Immature natural killer cell (primary cell): ENCODE results near the gene MYOZ3. TPM values are rescaled to one million over a fixed set of nuclear protein-coding genes. Genes with fewer than 3 reads are reported as not detected.

ENCODE experiments used
- DNase-seq, 3 donors: peaks; one replicate each; pipeline ENCODE4 v3.0.0; 2022; ENCODE audit warnings: mixed read lengths in 1 of 3
- H3K27ac Mint-ChIP-seq, 6 donors: one replicate each; pipeline ENCODE4 v1.8.0; 2020; ENCODE audit warnings: mixed read lengths in 6 of 6, mild to moderate bottlenecking in 5 of 6, inconsistent platforms in 4 of 6, moderate library complexity in 3 of 6
- H3K27me3 Mint-ChIP-seq, 3 donors: one replicate each; pipeline ENCODE4 v1.8.0; 2020 to 2021; ENCODE audit warnings: low read depth in 3 of 3, mild to moderate bottlenecking in 3 of 3, mixed read lengths in 3 of 3, moderate library complexity in 3 of 3, inconsistent platforms in 1 of 3
- H3K36me3 Mint-ChIP-seq, 3 donors: one replicate each; pipeline ENCODE4 v1.8.0; 2020; ENCODE audit warnings: mixed read lengths in 3 of 3, inconsistent platforms in 2 of 3, mild to moderate bottlenecking in 2 of 3
- H3K4me1 Mint-ChIP-seq, 2 donors: one replicate each; pipeline ENCODE4 v1.8.0; 2020; ENCODE audit warnings: inconsistent platforms in 2 of 2, mild to moderate bottlenecking in 2 of 2, mixed read lengths in 2 of 2, moderate library complexity in 1 of 2
- H3K4me3 Mint-ChIP-seq, 5 donors: one replicate each; pipeline ENCODE4 v1.8.0; 2020; ENCODE audit warnings: mild to moderate bottlenecking in 5 of 5, mixed read lengths in 5 of 5, inconsistent platforms in 3 of 5, moderate library complexity in 3 of 5
- H3K9me3 Mint-ChIP-seq, 6 donors: one replicate each; pipeline ENCODE4 v1.8.0; 2020; ENCODE audit warnings: mild to moderate bottlenecking in 6 of 6, mixed read lengths in 6 of 6, inconsistent platforms in 4 of 6, moderate library complexity in 3 of 6
- polyA plus RNA-seq, 3 donors: library from polyadenylated mRNA; unstranded; fragments of 300-500 nt; fragmentation: Illumina TruSeq; gene quantifications; one replicate each; pipeline ENCODE4 v1.2.3, GENCODE V29; 2021

The MYOZ3 gene, protein sequence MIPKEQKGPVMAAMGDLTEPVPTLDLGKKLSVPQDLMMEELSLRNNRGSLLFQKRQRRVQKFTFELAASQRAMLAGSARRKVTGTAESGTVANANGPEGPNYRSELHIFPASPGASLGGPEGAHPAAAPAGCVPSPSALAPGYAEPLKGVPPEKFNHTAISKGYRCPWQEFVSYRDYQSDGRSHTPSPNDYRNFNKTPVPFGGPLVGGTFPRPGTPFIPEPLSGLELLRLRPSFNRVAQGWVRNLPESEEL
- not detected for polyA plus RNA-seq

DNA sequence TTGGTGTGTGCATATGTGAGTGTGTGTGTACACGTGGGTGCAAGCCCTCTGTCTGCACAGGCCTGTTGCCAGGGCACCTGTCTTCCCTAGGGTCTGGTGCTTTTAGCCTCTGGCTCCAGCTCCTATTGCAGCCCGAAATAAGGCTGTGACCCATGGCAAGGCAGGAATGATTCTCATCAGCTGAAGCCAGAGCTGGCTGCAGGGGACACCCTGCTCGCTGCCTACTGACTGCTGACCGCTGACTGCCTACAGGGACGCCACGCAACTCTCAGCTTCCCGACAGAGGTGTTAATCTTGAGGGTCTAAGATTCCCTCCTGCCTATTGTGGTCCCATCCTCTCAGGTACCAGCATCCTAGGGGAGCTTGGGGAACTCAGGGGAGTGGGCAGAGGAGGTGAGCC, at the start of gene MYOZ3:
Gene MYOZ3, plus strand, starts transcription at position 166 of the 400 bp plus-strand sequence. CDS start 1,691 bp downstream, outside the sequence.
- Mint-ChIP-seq H3K27ac (no peak within 1 kb of the TSS), H3K36me3 (no peaks in the 10 kb centered on the region), H3K4me1 (peaks cover 1 to 8% of the 10 kb centered on the region in 2 donors), H3K9me3 (no peaks in the 10 kb centered on the region), H3K27me3 (peaks cover 4 to 7% (median 4%) of the 10 kb centered on the region in 3 donors), H3K4me3 (no peak within 1 kb of the TSS)
- no peak for DNase-seq

DNA sequence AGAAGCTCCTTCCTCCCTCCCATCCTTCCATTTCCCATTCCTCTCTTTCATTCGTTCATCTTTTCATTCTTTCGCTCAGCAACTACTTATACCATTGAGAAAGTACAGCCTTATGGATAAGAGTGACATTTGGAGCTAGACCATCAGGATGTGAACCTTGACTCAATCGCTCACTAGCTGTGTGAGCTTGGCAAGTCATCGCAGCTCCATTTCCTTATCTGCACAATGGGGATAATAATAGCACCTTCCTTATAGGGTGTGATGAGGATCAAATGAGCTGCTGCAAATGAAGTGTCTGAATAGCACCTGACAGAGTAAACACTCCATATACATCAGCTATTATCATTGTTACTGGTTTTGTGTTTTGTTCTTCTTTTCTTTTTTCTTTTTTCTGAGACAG, 48.6 kb upstream of the MYOZ3 start:
- Mint-ChIP-seq H3K9me3 (no peaks in the 10 kb centered on the region), H3K4me1 (no peaks in the 10 kb centered on the region), H3K27ac (no peak overlapping the region), H3K4me3 (no peak overlapping the region), H3K36me3 (no peaks in the 10 kb centered on the region), H3K27me3 (peaks cover 0 to 2% (median 2%) of the 10 kb centered on the region in 3 donors)
- DNase-seq, result no peak

DNA sequence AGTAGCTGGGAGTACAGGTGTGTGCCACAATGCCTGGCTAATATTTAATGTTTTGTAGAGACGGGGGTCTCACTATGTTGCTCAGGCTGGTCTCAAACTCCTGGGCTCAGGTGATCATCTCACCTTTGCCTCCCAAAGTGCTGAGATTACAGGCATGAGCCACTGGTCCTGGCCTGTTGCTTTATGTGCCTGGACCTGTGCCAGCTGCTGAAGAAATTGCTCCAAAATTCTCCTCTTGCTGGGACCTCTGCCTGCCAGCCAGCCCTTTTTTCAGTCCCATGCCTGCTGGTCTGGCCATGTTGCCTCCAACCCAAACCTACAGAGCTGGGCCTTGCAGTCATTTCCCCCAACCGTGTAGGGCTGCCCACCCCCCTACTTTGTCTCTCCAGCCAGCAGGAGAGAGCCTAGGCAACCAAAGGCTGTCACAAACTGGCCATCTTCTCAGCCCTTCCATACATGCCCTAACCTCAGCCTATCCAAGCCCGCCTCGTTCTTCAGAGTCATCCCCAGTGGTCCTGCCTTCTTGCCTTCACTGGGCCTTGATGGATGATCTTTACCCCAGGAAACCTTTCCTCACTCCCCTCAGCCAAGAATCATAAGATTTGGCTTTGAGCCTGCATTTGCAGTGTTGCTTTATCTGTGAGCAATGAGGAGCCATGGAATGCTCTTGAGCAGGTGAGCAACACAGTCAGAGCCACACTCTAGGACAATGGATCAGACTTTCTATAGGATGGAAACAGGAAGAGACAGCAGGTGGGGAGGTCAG, 48.0 kb upstream of the MYOZ3 start:
- DNase-seq, result no peak
- Mint-ChIP-seq H3K4me3 (no peak overlapping the region), H3K36me3 (no peaks in the 10 kb centered on the region)

DNA sequence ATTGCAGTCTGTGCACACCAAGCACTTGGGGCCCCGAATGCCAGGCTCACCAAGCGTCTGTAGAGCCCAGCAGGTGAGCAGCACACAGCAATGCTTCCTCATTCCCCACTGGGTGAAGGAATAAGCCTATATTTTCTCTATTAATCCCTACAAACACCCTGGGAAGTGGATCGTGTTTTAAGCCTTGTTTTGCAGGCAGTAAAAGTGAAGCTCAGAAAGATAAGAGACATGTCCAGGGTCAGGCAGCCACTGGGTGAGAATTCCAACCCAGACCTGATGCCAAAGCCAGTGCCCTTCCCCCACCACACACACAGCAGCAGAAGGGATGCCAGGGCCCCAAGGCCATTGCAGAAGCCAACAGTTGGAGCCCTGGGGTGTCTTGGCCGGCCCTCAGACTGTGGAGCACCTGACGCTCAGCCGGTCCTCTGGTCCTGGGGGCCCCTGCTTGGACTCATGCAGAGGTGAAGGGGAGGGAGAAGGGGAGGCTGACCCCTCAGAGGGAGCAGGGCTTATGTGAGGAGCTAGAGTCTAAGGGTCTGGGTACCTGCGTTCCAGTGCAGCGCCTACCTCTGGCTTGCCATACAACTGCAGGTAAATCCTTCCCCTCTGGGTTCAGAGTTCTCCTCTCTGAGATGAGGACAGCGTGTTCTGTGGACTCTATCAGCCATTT, 46.9 kb upstream of the MYOZ3 start:
- DNase-seq, result no peak
- Mint-ChIP-seq H3K4me1 (no peaks in the 10 kb centered on the region), H3K4me3 (no peak overlapping the region), H3K27ac (no peak overlapping the region), H3K36me3 (no peaks in the 10 kb centered on the region), H3K9me3 (no peaks in the 10 kb centered on the region), H3K27me3 (peaks cover 0 to 2% (median 2%) of the 10 kb centered on the region in 3 donors)

More for the DNA sequence above, 48.0 kb upstream of the MYOZ3 start:
- Mint-ChIP-seq H3K9me3 (no peaks in the 10 kb centered on the region), H3K27ac (no peak overlapping the region), H3K27me3 (peaks cover 0 to 2% (median 2%) of the 10 kb centered on the region in 3 donors), H3K4me1 (no peaks in the 10 kb centered on the region)

DNA sequence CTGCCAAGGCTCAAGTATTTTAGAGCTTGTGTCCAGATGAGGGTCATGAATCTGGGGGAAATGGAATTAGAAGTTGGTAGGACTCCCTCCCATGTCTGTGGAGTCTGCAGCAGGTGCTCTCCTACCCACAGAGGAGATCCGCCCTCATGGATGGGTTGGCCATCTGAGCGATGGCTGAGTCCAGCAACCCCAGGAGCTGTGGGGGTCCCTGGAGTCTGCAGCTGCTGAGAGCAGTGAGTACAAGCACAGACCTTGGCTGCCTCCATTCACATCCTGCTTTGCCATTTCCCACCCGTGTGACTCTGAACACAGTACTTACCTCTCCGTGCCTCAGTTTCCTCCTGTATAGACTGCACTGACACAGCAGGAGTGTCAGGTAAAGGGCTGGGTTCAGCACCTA, 46.4 kb upstream of the MYOZ3 start:
- Mint-ChIP-seq H3K27me3 (peaks cover 1 to 2% (median 2%) of the 10 kb centered on the region in 3 donors), H3K4me1 (no peaks in the 10 kb centered on the region), H3K36me3 (no peaks in the 10 kb centered on the region), H3K4me3 (no peak overlapping the region), H3K27ac (no peak overlapping the region), H3K9me3 (no peaks in the 10 kb centered on the region)
- no peak for DNase-seq

DNA sequence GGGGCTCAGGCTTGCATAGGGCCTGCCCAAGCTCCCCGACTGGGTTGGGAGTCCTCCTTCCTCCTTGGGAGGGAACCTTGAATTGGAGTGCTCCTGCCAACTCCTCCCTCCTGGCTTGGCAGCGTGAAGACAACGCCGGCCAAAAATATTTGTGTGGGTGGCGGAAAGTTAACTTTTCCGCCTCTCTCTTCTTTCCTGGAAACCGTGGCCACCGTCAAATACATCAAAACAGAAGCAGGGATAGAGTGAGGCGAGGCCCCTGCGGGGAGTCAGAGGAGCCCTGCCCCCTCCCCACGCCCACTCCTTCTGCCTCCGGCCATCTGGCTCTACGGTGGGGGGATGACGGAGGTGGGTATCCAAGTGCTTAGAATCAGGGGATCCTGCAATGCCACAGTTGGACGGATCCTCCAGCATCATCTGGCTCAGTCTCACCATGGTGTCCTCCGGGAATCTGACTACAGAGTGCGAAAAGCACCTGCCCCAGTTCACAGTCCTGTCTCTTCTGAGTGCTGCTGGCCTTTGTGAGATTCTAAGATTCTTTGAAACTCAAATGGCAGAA, 45.8 kb upstream of the MYOZ3 start:
- H3K9me3 Mint-ChIP-seq, result no peaks in the 10 kb centered on the region
- peaks cover 1 to 2% (median 2%) of the 10 kb centered on the region in 3 donors for H3K27me3 Mint-ChIP-seq
- no peaks in the 10 kb centered on the region for H3K4me1 Mint-ChIP-seq
- H3K36me3 Mint-ChIP-seq, result no peaks in the 10 kb centered on the region
- no peak for DNase-seq
- H3K27ac Mint-ChIP-seq, result no peak overlapping the region
- no peak overlapping the region for H3K4me3 Mint-ChIP-seq

DNA sequence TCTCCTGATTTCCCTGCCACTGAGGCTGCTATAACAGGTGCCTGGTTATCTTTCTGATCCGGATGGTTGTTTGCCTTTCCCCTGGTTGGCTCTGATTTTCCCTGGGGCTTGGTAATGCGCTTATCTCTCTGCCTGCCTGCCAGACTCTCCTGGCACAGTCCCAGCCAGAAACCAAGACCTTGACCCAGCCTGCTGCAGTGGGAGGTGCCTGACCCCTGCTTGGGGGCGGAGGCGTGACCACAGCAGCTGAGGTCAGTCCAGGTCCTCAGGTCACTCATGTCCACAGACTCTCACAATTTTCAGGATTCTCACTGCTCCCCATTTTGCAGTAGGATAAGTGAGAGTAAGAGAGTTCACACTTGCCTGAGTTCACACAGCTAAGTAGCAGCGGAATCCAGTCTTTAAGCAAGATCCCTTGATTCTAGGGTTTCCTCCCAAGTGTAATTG, 45.0 kb upstream of the MYOZ3 start:
- H3K27ac Mint-ChIP-seq, result no peak overlapping the region
- H3K27me3 Mint-ChIP-seq, result peaks cover 1 to 2% (median 2%) of the 10 kb centered on the region in 3 donors
- no peak for DNase-seq

DNA sequence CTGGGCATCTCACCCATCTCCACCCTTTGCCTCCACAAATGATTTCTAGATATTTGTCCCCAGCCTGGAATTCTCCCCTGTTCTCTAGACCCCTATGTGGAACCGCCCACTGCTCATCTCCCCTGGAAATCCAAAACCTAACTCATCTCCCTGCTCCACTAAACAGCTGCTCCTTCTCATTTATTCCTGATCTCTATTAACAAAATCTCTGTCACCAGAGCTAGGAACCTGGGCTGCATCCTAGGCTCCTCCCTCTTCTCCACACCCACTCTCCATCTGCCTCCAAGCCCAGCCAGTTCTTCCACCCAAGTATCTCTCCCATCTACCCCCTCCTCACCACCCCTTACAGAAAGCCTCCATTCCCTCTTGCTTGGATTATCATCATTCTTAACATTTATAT, 44.5 kb upstream of the MYOZ3 start:
- H3K36me3 Mint-ChIP-seq, result no peaks in the 10 kb centered on the region
- no peak for DNase-seq
- no peak overlapping the region for H3K27ac Mint-ChIP-seq
- no peaks in the 10 kb centered on the region for H3K9me3 Mint-ChIP-seq
- H3K27me3 Mint-ChIP-seq, result peaks cover 1 to 2% (median 2%) of the 10 kb centered on the region in 3 donors
- no peaks in the 10 kb centered on the region for H3K4me1 Mint-ChIP-seq
- no peak overlapping the region for H3K4me3 Mint-ChIP-seq

More for the DNA sequence above, 45.0 kb upstream of the MYOZ3 start:
- Mint-ChIP-seq H3K4me1 (no peaks in the 10 kb centered on the region), H3K9me3 (no peaks in the 10 kb centered on the region), H3K4me3 (no peak overlapping the region), H3K36me3 (no peaks in the 10 kb centered on the region)

DNA sequence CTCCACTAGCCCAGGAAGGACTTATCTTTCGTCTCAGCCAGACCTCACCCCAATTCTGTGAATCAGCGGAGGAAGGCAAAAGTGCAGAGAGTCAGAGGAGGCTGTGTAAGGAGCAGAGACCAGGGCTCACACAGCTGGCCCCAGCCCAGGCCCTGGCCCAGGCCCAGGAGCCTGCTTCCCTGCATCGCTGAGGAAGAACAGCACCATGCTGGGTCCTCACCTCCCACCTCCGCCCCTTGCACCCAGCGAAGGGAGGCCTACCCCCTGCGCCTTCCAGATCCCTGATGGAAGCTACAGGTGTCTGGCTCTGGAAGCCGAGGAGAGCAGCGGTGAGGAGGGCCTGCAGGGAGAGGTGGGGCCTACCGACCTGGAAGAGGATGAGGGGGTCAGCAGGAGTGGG, 42.9 kb upstream of the MYOZ3 start:
- H3K4me1 Mint-ChIP-seq, result no peaks in the 10 kb centered on the region
- peaks cover 2 to 7% (median 3%) of the 10 kb centered on the region in 3 donors for H3K27me3 Mint-ChIP-seq
- DNase-seq, result no peak
- no peak overlapping the region for H3K4me3 Mint-ChIP-seq
- no peak overlapping the region for H3K27ac Mint-ChIP-seq
- no peaks in the 10 kb centered on the region for H3K9me3 Mint-ChIP-seq
- no peaks in the 10 kb centered on the region for H3K36me3 Mint-ChIP-seq

DNA sequence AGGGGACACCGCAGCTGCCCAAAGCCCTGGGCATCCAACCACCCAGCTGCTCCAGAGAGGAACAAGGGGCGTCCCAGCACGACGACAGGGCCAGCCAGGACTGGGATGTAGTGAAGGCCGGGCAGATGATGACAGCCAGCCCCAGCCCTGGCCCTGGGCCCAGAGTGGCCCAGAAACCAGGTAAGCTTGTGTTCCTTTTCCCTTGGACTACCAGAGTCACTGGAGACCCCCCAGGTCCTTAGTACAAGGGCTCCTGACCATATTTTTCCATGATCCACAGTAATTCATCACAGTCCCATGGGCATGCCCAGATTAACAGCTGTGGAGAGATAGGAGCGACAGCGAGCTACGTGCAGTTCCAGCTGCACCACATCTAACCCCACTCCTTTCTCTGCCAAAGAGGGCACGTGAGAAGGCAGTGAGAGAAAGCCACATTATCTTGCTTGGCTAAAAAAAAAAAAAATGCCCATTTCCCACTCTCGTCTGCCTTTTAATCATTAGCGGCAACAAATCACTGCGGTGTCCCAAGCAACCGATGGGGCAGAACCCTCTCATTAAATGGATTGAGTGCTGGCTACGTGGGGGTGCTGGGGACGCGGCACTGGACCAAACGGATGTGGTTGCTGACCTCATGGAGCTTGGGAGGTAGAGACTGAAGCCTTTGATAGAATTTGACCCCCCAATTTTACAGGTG, 42.3 kb upstream of the MYOZ3 start:
- H3K4me3 Mint-ChIP-seq, result no peak overlapping the region
- DNase-seq, result no peak
- no peaks in the 10 kb centered on the region for H3K9me3 Mint-ChIP-seq
- no peaks in the 10 kb centered on the region for H3K36me3 Mint-ChIP-seq
- peaks cover 3 to 11% (median 6%) of the 10 kb centered on the region in 3 donors for H3K27me3 Mint-ChIP-seq
- peak overlapping the region in 1 of 6 donors; percentile 44 for H3K27ac Mint-ChIP-seq
- H3K4me1 Mint-ChIP-seq, result peaks cover 0 to 3% of the 10 kb centered on the region in 2 donors

DNA sequence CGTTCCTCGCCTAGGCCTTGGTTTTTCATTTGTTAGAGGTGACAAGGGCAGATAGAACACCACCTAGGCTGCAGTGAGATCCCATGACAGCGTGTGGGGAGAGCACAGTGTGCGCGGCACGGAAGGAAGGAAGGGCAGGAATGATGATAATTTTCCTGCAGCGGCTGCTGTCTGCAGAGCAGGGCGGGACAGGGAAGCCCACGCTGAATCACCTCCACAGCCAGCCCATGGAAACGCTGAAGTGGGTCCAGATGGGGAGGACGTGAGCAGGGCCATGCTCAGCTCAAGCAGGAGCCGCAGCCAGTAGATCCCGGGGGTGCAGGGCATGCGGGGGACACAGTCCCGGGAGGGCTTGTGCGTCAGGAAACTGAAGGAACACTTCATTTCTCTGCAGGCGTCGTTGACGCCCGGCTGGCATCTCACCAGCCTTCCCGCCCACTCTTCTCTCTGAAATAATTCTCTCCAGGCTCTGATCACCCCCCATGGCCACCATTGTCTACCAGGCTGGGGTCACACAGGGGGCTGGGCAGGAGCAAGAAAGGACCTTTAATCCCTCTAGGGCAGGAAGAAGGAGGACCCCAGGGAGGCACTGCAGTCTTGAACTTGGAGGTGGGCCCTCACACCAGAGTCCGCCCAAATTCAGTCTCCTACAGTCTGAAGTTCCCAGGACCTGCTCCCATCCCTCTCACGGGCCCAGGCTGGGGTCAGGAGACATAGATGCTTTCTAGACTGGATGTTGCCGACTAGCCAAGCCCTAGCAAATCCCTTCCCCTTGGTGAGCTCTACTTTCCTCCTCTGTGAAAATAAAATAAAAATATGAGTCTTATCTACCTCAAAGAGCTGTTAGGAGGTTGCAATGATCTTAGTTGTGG, 41.5 kb upstream of the MYOZ3 start:
- no peaks in the 10 kb centered on the region for H3K36me3 Mint-ChIP-seq
- H3K27ac Mint-ChIP-seq, result peak overlapping the region in 1 of 6 donors; percentile 44
- no peak for DNase-seq
- peaks cover 5 to 11% of the 10 kb centered on the region in 2 donors for H3K4me1 Mint-ChIP-seq
- H3K4me3 Mint-ChIP-seq, result no peak overlapping the region
- H3K27me3 Mint-ChIP-seq, result peaks cover 5 to 16% (median 7%) of the 10 kb centered on the region in 3 donors
- no peaks in the 10 kb centered on the region for H3K9me3 Mint-ChIP-seq

DNA sequence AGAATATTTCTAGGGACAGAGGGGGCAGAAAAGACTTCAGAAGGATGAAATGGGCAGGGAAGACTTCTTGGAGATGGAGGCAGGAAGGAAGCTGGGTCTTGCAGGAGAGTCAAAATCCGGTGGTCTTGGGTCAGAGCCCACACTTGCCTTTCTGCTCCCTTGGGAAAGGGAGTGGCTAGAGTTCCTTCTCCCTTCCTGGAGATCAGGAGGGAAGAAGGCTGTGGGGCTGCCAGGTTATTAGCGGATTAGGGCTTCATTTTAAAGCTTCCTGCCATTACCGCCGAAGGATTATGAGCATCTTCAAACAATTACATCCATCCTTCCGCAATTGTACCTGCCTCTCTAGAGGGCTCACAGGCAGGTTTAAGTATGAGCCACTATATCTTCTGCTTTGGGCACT, 39.8 kb upstream of the MYOZ3 start:
- H3K4me3 Mint-ChIP-seq, result no peak overlapping the region
- no peaks in the 10 kb centered on the region for H3K36me3 Mint-ChIP-seq
- no peak for DNase-seq
- H3K27me3 Mint-ChIP-seq, result peaks cover 4 to 17% (median 13%) of the 10 kb centered on the region in 3 donors
- H3K27ac Mint-ChIP-seq, result no peak overlapping the region
- H3K4me1 Mint-ChIP-seq, result peaks cover 6 to 11% of the 10 kb centered on the region in 2 donors
- no peaks in the 10 kb centered on the region for H3K9me3 Mint-ChIP-seq
